Esophagus squamous epithelium (tissue), 5 donors: ENCODE data around the gene NUP54. TPM values are rescaled to one million over a fixed set of nuclear protein-coding genes. Genes with fewer than 3 reads are reported as not detected.

Experiments
- DNase-seq: peaks from one replicate; lab custom pipeline; 2025; lab: John Stamatoyannopoulos, UW
- H3K27ac ChIP-seq, 4 donors: fragments of 200-600 bp; sonication (generic); one replicate each; pipeline ENCODE4 v1.5.1; 2016 to 2019; ENCODE audit warnings: mild to moderate bottlenecking in 1 of 4
- H3K27me3 ChIP-seq, 4 donors: fragments of 200-600 bp; sonication (generic); 1 replicate in 3 of 4; 2 replicates in 1 of 4; pipeline versions ENCODE4 v1.5.1 to v1.6.0; 2017 to 2021; ENCODE audit warnings: antibody characterized with exemption in 1 of 4
- H3K36me3 ChIP-seq, 3 donors: fragments of 200-600 bp; sonication (generic); one replicate each; pipeline ENCODE4 v1.5.1; 2016 to 2019
- H3K4me1 ChIP-seq, 3 donors: fragments of 200-600 bp; sonication (generic); one replicate each; pipeline ENCODE4 v1.5.1; 2017 to 2019
- H3K4me3 ChIP-seq, 4 donors: fragments of 200-600 bp; sonication (generic); 1 replicate in 3 of 4; 2 replicates in 1 of 4; pipeline ENCODE4 v1.5.1; 2016 to 2019; ENCODE audit warnings: mild to moderate bottlenecking in 2 of 4, moderate library complexity in 1 of 4
- H3K9me3 ChIP-seq, 3 donors: fragments of 200-600 bp; sonication (generic); one replicate each; pipeline ENCODE4 v1.5.1; 2016 to 2019
- CTCF ChIP-seq, 6 experiments: fragments of 450-650 bp in 4 of 6; fragments of 200-600 bp in 2 of 6; sonication (generic) in 2 of 6; IDR thresholded peaks; one replicate each; pipeline ENCODE4 v1.5.1; 2016 to 2019; ENCODE audit warnings: antibody characterized with exemption in 6 of 6, mild to moderate bottlenecking in 4 of 6, moderate library complexity in 4 of 6
- POLR2A ChIP-seq, 4 donors: fragments of 450-650 bp; IDR thresholded peaks; one replicate each; pipeline ENCODE4 v1.6.1; 2017; ENCODE audit warnings: antibody characterized with exemption in 4 of 4, mild to moderate bottlenecking in 4 of 4, moderate library complexity in 3 of 4
- WGBS, 2 donors: methylation state at CpG; one replicate each; pipeline ENCODE4 v1.1.5; 2018; 5-methylcytosine and 5-hydroxymethylcytosine counted together
- intact Hi-C: fragments of 100-400 bp; cut with DNase I; formaldehyde crosslinking; loops from one replicate; pipeline ENCODE4 v1.15.0; 2022
- total RNA-seq, 4 donors: library from RNA; depleted of rRNA; stranded (reverse); fragments of >200 nt; gene quantifications; one replicate each; pipeline ENCODE4 v1.1.0, GENCODE V29; 2016
- donor health status: DM: yes; HTN: yes; CAD: no.

NUP54 gene
- total RNA-seq, 4 donors from 2014 or later: 19.5 to 45.4 (median 36.5) TPM

- 66 to 76% methylated on average over 5 of the region's 5 CpGs for WGBS, 2 donors
- DNase-seq: no peak
- H3K36me3 ChIP-seq: peaks cover 0 to 52% (median 4%) of the 10 kb centered on the region in 3 donors
- H3K4me1 ChIP-seq: peaks cover 0 to 23% (median 0%) of the 10 kb centered on the region in 3 donors
- no peak overlapping the region for H3K4me3 ChIP-seq
- H3K27ac ChIP-seq: no peak overlapping the region
- no peaks in the 10 kb centered on the region for H3K9me3 ChIP-seq
- TF ChIP-seq CTCF (IDR thresholded peaks at IDR 0.05): no peak
- no peak for TF ChIP-seq POLR2A (IDR thresholded peaks at IDR 0.05)
- intact Hi-C loops: loop anchor here (10.0 kb wide), 2 partner anchors 122 to 322 kb away; partner anchors contain the start of gene STBD1
- H3K27me3 ChIP-seq: no peaks in the 10 kb centered on the region
Observed at GRCh38 chr4:76182463-76182862, 34.3 kb upstream of the NUP54 start.

GRCh38 chr4:76179398-76180318 is 31.5 kb upstream of the NUP54 start:
- 56 to 67% methylated on average over 8 to 10 of the region's 11 CpGs for WGBS, 2 donors
- Histone ChIP-seq H3K4me1 (peaks cover 0 to 7% (median 0%) of the 10 kb centered on the region in 3 donors), H3K9me3 (no peaks in the 10 kb centered on the region), H3K4me3 (no peak overlapping the region), H3K27ac (no peak overlapping the region), H3K36me3 (peaks cover 0 to 63% (median 13%) of the 10 kb centered on the region in 3 donors), H3K27me3 (no peaks in the 10 kb centered on the region)
- intact Hi-C loops: loop anchor here (10.0 kb wide), 2 partner anchors 125 to 325 kb away; partner anchors contain the start of gene STBD1
- peak; percentile 20 for DNase-seq
- TF ChIP-seq CTCF (IDR thresholded peaks at IDR 0.05) (peak; percentile 81 to 94 (median 88)), POLR2A (IDR thresholded peaks at IDR 0.05) (no peak)

- 48 to 60% methylated on average over 2 of the region's 2 CpGs for WGBS, 2 donors
- no peaks in the 10 kb centered on the region for H3K27me3 ChIP-seq
- H3K27ac ChIP-seq: no peak overlapping the region
- H3K4me3 ChIP-seq: no peak overlapping the region
- H3K9me3 ChIP-seq: no peaks in the 10 kb centered on the region
- peaks cover 0 to 7% (median 0%) of the 10 kb centered on the region in 3 donors for H3K4me1 ChIP-seq
- no peak for DNase-seq
- H3K36me3 ChIP-seq: peaks cover 4 to 68% (median 24%) of the 10 kb centered on the region in 3 donors
- intact Hi-C loops: no loop called here
- TF ChIP-seq POLR2A (IDR thresholded peaks at IDR 0.05) (no peak), CTCF (IDR thresholded peaks at IDR 0.05) (no peak)
Observed at GRCh38 chr4:76178296-76178695, 30.1 kb upstream of the NUP54 start.

- no peak for TF ChIP-seq POLR2A (IDR thresholded peaks at IDR 0.05)
- TF ChIP-seq CTCF (IDR thresholded peaks at IDR 0.05): no peak
- Histone ChIP-seq H3K36me3 (peaks cover 4 to 73% (median 30%) of the 10 kb centered on the region in 3 donors), H3K4me1 (peaks cover 0 to 7% (median 0%) of the 10 kb centered on the region in 3 donors), H3K27me3 (no peaks in the 10 kb centered on the region), H3K27ac (no peak overlapping the region), H3K9me3 (no peaks in the 10 kb centered on the region), H3K4me3 (no peak overlapping the region)
- intact Hi-C loops: no loop called here
- no peak for DNase-seq
Observed at GRCh38 chr4:76177709-76178108, 29.5 kb upstream of the NUP54 start.

GRCh38 chr4:76175336-76175735 is 27.1 kb upstream of the NUP54 start:
- 100% methylated on average over 1 of the region's 1 CpG for WGBS, 2 donors
- TF ChIP-seq CTCF (IDR thresholded peaks at IDR 0.05) (no peak), POLR2A (IDR thresholded peaks at IDR 0.05) (no peak)
- intact Hi-C loops: no loop called here
- Histone ChIP-seq H3K27me3 (no peaks in the 10 kb centered on the region), H3K4me3 (no peak overlapping the region), H3K4me1 (peaks cover 0 to 7% (median 0%) of the 10 kb centered on the region in 3 donors), H3K9me3 (no peaks in the 10 kb centered on the region), H3K36me3 (peaks cover 4 to 92% (median 40%) of the 10 kb centered on the region in 3 donors), H3K27ac (no peak overlapping the region)
- DNase-seq: no peak
